ENCODE measurements around the gene MED25.

- no peak for TF ChIP-seq CTCF (IDR thresholded peaks at IDR 0.05)
- TF ChIP-seq POLR2A (IDR thresholded peaks at IDR 0.05): no peak
Measured at GRCh38 chr19:49833599-49833998, 15.5 kb downstream of the MED25 start.

Measured in Peyer's patch (tissue), 4 donors.